ENCODE data around the gene C1orf174. TPM values are rescaled to one million over a fixed set of nuclear protein-coding genes. Genes with fewer than 3 reads are reported as not detected.

C1orf174 gene
- total RNA-seq, 1 donor from 2014 or later = 11.7 TPM

- no peak for TF ChIP-seq CTCF (IDR thresholded peaks at IDR 0.05; ENCODE audit: borderline replicate concordance)
- intact Hi-C loops (cut with micrococcal nuclease) = no loop called here
Measured at GRCh38 chr1:3929126-3929525, 29.1 kb upstream of the C1orf174 start.

GRCh38 chr1:3928586-3928985 is 28.5 kb upstream of the C1orf174 start:
- H3K27me3 ChIP-seq (ENCODE audit: low read depth) = peaks cover 62% of the 10 kb centered on the region
- intact Hi-C loops (cut with micrococcal nuclease) = no loop called here
- no peaks in the 10 kb centered on the region for H3K4me1 ChIP-seq
- H3K4me3 ChIP-seq = no peak overlapping the region
- H3K36me3 ChIP-seq = no peaks in the 10 kb centered on the region
- no peak for TF ChIP-seq CTCF (IDR thresholded peaks at IDR 0.05; ENCODE audit: borderline replicate concordance)
- DNase-seq = no peak
- no peak overlapping the region for H3K27ac ChIP-seq (replicated peaks)
- H3K9me3 ChIP-seq (replicated peaks) = no peaks in the 10 kb centered on the region

More at GRCh38 chr1:3929126-3929525, 29.1 kb upstream of the C1orf174 start:
- H3K4me1 ChIP-seq = no peaks in the 10 kb centered on the region
- H3K9me3 ChIP-seq (replicated peaks) = no peaks in the 10 kb centered on the region
- no peak overlapping the region for H3K4me3 ChIP-seq
- no peak overlapping the region for H3K27ac ChIP-seq (replicated peaks)
- H3K27me3 ChIP-seq (ENCODE audit: low read depth) = peaks cover 62% of the 10 kb centered on the region
- H3K36me3 ChIP-seq = no peaks in the 10 kb centered on the region
- no peak for DNase-seq

DNA sequence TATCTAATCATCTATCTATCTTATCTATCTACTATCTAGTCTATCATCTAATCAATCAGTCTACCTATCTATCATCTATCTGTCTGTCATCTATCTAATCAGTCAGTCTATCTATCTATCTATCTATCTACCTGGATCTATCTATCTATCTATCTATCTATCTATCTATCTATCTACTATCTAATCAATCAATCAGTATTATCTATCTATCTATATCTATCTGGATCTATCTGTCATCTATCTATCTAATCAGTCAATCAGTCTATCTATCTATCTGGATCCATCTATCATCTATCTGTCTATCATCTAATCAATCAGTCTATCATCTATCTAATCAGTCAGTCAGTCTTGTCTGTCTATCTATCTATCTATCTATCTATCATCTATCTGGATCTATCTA is 26.9 kb upstream of the C1orf174 start:
- intact Hi-C loops (cut with micrococcal nuclease) = no loop called here
- no peaks in the 10 kb centered on the region for H3K4me1 ChIP-seq

GRCh38 chr1:3925762-3926161 is 25.7 kb upstream of the C1orf174 start:
- Histone ChIP-seq H3K4me1 (no peaks in the 10 kb centered on the region), H3K27me3 (ENCODE audit: low read depth) (peaks cover 62% of the 10 kb centered on the region), H3K4me3 (no peak overlapping the region), H3K36me3 (no peaks in the 10 kb centered on the region), H3K9me3 (replicated peaks) (no peaks in the 10 kb centered on the region), H3K27ac (replicated peaks) (no peak overlapping the region)
- no peak for DNase-seq
- TF ChIP-seq CTCF (IDR thresholded peaks at IDR 0.05; ENCODE audit: borderline replicate concordance) = no peak
- intact Hi-C loops (cut with micrococcal nuclease) = no loop called here

More for the DNA sequence above, 26.9 kb upstream of the C1orf174 start:
- Histone ChIP-seq H3K36me3 (no peaks in the 10 kb centered on the region), H3K27me3 (ENCODE audit: low read depth) (peaks cover 62% of the 10 kb centered on the region), H3K4me3 (no peak overlapping the region), H3K27ac (replicated peaks) (no peak overlapping the region), H3K9me3 (replicated peaks) (no peaks in the 10 kb centered on the region)
- TF ChIP-seq CTCF (IDR thresholded peaks at IDR 0.05; ENCODE audit: borderline replicate concordance) = no peak
- DNase-seq = no peak

DNA sequence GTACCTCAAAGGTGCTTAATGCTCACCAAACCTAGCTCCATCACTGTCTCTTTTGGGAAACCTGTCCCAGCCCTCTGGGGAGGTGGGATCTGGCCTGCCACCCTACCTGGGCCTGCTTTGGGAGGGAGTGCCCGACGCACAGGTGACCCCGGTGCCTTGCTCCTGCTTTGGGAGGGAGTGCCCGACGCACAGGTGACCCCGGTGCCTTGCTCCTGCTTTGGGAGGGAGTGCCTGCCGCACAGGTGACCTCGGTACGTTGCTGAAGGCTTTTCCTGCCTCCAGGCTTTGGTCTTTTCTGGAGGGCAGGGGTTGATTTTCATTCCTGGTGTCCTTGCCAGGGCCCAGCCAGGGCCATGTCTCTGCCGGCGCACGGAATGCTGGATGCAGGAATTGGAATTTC is 25.2 kb upstream of the C1orf174 start:
- Histone ChIP-seq H3K4me3 (no peak overlapping the region), H3K27ac (replicated peaks) (no peak overlapping the region), H3K36me3 (no peaks in the 10 kb centered on the region), H3K4me1 (no peaks in the 10 kb centered on the region), H3K27me3 (ENCODE audit: low read depth) (peaks cover 64% of the 10 kb centered on the region), H3K9me3 (replicated peaks) (no peaks in the 10 kb centered on the region)
- no peak for TF ChIP-seq CTCF (IDR thresholded peaks at IDR 0.05; ENCODE audit: borderline replicate concordance)
- intact Hi-C loops (cut with micrococcal nuclease) = no loop called here
- no peak for DNase-seq

DNA sequence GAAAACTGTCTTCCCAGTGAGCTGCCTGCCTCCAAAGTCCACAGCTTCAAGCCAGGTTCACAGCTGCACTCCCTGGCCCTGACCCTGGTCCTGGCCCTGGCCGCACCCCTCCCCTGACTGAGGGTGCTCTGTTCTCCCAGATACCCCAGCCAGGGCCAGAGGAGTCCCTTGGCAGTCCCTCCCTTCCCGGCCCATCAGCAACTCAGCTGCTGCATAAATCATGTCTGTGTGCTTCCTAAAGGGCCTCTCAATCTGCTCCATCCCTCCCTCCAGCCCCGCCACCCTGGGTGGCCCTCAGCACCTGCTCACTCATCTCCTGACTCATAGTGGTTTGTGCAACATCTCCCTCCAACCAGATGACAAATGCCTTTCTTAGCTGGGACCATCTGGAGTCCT is 24.8 kb upstream of the C1orf174 start:
- Histone ChIP-seq H3K27ac (replicated peaks) (no peak overlapping the region), H3K4me1 (no peaks in the 10 kb centered on the region), H3K36me3 (no peaks in the 10 kb centered on the region), H3K9me3 (replicated peaks) (no peaks in the 10 kb centered on the region), H3K4me3 (no peak overlapping the region), H3K27me3 (ENCODE audit: low read depth) (peaks cover 64% of the 10 kb centered on the region)
- no peak for TF ChIP-seq CTCF (IDR thresholded peaks at IDR 0.05; ENCODE audit: borderline replicate concordance)
- intact Hi-C loops (cut with micrococcal nuclease) = no loop called here
- DNase-seq = no peak
